K562 (cell line): Measurements from ENCODE around the gene BANP. TPM values are rescaled to one million over a fixed set of nuclear protein-coding genes. Genes with fewer than 3 reads are reported as not detected.
A peak's percentile ranks its signal among the peaks of the same experiment; 100 is the strongest.

Experiments
- ASH1L ChIP-seq: fragments of 450-650 bp; IDR thresholded peaks from 2 replicates; pipeline ENCODE4 v1.6.1; 2018; ENCODE audit warnings: borderline replicate concordance, mild to moderate bottlenecking, low read depth; ENCODE audit not compliant: partially characterized antibody
- FOXA3 ChIP-seq, 2 experiments: fragments of 450-650 bp in 1 of 2; sonication (generic) in 1 of 2; formaldehyde crosslinking; IDR thresholded peaks in 1 of 2; conservative IDR thresholded peaks in 1 of 2; 2 replicates each; pipeline versions ENCODE4 v1.4.0 to v1.8.0; 2020 to 2022; ENCODE audit warnings: mild to moderate bottlenecking in 2 of 2, missing genetic modification reagents in 1 of 2
- HDAC6 ChIP-seq: IDR thresholded peaks from 2 replicates; pipeline ENCODE4 v1.6.1; 2012; ENCODE audit warnings: low read depth, mild to moderate bottlenecking, control low read depth, inconsistent platforms, low read length, moderate library complexity
- TEAD2 ChIP-seq: fragments of 450-650 bp; IDR thresholded peaks from 2 replicates; pipeline ENCODE4 v1.6.1; 2016; ENCODE audit warnings: missing genetic modification characterization, control low read depth, missing compliant biosample characterization
- polyA plus RNA-seq, 8 experiments: library from polyadenylated mRNA; depleted of rRNA in 4 of 8; stranded (reverse) in 5 of 8; unstranded in 3 of 8; fragments of >200 nt; fragmentation: Nextera tagmentation in 2 of 8; fragmentation: Illumina TruSeq in 1 of 8; extraction: Ambion mirVana in 2 of 8; extraction: Trizol in 1 of 8; gene quantifications; 2 replicates each; pipeline versions ENCODE4 v1.2.1 to v1.2.3, GENCODE V29; 2011 to 2014; ENCODE audit warnings: inconsistent platforms in 1 of 8, missing spikeins in 1 of 8
- total RNA-seq, 7 experiments: library from RNA; depleted of rRNA in 6 of 7; stranded (reverse); fragments of >200 nt in 6 of 7; fragmentation: Illumina TruSeq in 2 of 7; extraction: Trizol in 2 of 7; gene quantifications; 2 replicates each; pipeline versions ENCODE4 v1.2.1 to v1.2.3, GENCODE V29; 2011 to 2021; ENCODE audit warnings: low replicate concordance in 1 of 7
- TF ChIP-seq, protein P1 (sequence below): fragments of 250-450 bp; sonication (Bioruptor Pico); IDR thresholded peaks from 2 replicates; pipeline ENCODE4 v1.5.0; 2021; ENCODE audit warnings: mild to moderate bottlenecking, moderate library complexity
- TF ChIP-seq, protein P2 (sequence below): sonication (generic); formaldehyde crosslinking; IDR thresholded peaks from 2 replicates; pipeline ENCODE4 v1.8.0; 2023; ENCODE audit warnings: mild to moderate bottlenecking, missing genetic modification reagents
- TF ChIP-seq, protein P3 (sequence below): fragments of 250-450 bp; sonication (Bioruptor Pico); IDR thresholded peaks from 2 replicates; pipeline ENCODE4 v1.8.0; 2022; ENCODE audit warnings: inconsistent platforms, mild to moderate bottlenecking, moderate library complexity, borderline replicate concordance
- TF ChIP-seq, protein P4 (sequence below): fragments of 250-450 bp; sonication (Bioruptor Pico); IDR thresholded peaks from 2 replicates; pipeline ENCODE4 v1.9.0; 2021; ENCODE audit warnings: mild to moderate bottlenecking, inconsistent platforms
- TF ChIP-seq, protein P5 (sequence below): sonication (generic); formaldehyde crosslinking; IDR thresholded peaks from 2 replicates; pipeline ENCODE4 v1.8.0; 2023; ENCODE audit warnings: mild to moderate bottlenecking, missing genetic modification reagents
- TF ChIP-seq, protein P6 (sequence below): fragments of 450-650 bp; IDR thresholded peaks from 2 replicates; pipeline ENCODE4 v1.6.1; 2016; ENCODE audit warnings: borderline replicate concordance

The BANP gene
- total and polyA plus RNA-seq, 9 of the 15 experiments (the other 6 are each of a cell fraction or from before 2014, with no cell fraction given), result 4.6 to 22.1 (median 15.6) TPM

DNA sequence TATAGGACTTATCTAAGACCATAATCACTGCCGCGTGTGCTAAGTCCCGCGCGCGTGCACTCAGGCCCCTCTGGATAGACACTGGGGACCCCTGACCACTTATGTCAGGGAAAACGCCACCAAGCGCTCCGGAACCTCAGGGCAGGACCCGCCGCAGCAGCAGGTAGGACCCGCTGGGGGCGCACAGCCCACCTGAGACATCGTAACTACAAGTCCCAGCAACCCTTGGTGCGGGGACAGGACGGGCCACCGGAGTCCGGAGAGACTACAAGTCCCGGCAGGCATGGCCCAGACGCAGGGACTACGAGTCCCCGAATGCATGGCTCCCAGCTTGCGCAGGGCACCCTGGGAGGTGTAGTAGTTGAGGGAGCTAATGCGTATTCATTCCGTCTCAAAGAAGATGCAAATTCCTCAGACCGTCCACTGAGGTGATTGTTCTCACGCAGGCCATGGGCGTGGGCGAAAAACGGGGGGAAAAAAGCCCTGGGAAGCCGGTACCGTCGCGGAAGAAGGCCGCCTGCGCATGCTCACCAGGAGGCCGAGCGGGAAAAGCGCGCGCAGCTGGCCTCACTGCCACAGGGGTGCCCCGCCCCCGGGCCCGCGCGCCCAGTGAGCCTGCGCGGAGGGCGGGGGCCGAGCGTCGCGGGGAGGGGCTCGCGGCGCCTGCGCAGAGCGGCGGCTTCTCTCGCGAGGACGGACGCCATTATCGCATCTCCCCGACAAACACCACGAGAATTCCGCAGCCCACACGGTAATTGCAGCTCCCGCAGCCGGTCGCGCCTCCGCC is at the start of gene BANP (continued):
- TF ChIP-seq, protein P1, sequence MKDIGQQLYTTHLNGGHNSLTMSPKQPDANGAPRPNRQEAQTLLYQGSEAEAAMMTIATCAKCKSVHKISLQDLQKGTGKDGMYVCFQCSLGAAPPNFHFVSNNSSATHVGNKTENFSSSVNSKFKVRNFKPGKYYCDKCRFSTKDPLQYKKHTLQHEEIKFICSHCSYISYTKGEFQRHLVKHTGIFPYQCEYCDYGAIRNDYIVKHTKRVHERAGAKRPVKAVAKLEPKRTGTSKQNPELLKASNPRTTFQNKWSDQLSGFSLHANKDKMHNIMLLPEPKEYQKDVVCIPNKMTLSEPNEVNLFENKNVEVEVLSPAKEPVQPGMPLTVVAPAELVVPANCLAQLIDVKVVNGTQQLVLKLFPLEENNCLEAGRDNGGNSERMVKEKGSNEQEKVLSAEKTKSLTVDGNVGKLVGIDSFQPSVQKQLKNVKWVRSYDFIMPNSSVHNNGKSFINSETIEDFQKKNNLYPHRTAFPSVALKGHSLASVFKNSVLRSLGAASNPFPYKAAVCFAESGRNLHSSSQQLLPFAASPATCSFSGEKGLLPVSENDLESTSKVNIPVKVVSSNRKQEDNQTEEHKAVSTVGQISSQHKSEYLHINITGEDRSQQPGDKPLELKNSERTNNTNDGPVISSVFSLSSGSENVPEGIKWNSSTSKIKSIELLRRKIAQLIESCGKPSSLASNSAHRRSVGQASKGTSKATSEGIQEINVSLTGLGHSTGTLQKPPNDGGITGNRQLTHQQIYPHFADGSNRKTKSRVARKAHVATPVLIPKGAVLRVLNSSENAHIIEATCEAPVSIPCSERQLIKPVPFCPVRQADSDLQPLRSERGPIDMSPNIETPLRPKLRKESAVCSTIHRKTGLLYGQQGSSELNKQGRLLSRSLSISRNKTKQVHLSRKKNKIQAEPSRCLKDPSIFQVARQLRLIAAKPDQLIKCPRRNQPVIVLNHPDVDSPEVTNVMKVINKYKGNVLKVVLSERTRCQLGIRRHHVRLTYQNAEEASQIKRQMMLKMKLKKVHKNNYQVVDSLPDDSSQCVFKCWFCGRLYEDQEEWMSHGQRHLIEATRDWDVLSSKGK (CRISPR knock-in tag), result no peak
- TF ChIP-seq ASH1L (peak; percentile 70), TEAD2 (tag) (no peak), HDAC6 (no peak), FOXA3 (CRISPR knock-in tag; conservative IDR thresholded peaks at IDR 0.05 in 1 of 2, IDR thresholded peaks at IDR 0.05 in 1 of 2) (0 out of 4 replicates have a peak, but pooled peaks of 1 of the 2 experiments have one; percentile 63)
- TF ChIP-seq, protein P2, sequence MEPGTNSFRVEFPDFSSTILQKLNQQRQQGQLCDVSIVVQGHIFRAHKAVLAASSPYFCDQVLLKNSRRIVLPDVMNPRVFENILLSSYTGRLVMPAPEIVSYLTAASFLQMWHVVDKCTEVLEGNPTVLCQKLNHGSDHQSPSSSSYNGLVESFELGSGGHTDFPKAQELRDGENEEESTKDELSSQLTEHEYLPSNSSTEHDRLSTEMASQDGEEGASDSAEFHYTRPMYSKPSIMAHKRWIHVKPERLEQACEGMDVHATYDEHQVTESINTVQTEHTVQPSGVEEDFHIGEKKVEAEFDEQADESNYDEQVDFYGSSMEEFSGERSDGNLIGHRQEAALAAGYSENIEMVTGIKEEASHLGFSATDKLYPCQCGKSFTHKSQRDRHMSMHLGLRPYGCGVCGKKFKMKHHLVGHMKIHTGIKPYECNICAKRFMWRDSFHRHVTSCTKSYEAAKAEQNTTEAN (CRISPR knock-in tag), result no peak
- TF ChIP-seq, protein P3, sequence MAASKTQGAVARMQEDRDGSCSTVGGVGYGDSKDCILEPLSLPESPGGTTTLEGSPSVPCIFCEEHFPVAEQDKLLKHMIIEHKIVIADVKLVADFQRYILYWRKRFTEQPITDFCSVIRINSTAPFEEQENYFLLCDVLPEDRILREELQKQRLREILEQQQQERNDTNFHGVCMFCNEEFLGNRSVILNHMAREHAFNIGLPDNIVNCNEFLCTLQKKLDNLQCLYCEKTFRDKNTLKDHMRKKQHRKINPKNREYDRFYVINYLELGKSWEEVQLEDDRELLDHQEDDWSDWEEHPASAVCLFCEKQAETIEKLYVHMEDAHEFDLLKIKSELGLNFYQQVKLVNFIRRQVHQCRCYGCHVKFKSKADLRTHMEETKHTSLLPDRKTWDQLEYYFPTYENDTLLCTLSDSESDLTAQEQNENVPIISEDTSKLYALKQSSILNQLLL (CRISPR knock-in tag), result no peak
- TF ChIP-seq, protein P4, sequence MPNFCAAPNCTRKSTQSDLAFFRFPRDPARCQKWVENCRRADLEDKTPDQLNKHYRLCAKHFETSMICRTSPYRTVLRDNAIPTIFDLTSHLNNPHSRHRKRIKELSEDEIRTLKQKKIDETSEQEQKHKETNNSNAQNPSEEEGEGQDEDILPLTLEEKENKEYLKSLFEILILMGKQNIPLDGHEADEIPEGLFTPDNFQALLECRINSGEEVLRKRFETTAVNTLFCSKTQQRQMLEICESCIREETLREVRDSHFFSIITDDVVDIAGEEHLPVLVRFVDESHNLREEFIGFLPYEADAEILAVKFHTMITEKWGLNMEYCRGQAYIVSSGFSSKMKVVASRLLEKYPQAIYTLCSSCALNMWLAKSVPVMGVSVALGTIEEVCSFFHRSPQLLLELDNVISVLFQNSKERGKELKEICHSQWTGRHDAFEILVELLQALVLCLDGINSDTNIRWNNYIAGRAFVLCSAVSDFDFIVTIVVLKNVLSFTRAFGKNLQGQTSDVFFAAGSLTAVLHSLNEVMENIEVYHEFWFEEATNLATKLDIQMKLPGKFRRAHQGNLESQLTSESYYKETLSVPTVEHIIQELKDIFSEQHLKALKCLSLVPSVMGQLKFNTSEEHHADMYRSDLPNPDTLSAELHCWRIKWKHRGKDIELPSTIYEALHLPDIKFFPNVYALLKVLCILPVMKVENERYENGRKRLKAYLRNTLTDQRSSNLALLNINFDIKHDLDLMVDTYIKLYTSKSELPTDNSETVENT, result no peak
- TF ChIP-seq, protein P5, sequence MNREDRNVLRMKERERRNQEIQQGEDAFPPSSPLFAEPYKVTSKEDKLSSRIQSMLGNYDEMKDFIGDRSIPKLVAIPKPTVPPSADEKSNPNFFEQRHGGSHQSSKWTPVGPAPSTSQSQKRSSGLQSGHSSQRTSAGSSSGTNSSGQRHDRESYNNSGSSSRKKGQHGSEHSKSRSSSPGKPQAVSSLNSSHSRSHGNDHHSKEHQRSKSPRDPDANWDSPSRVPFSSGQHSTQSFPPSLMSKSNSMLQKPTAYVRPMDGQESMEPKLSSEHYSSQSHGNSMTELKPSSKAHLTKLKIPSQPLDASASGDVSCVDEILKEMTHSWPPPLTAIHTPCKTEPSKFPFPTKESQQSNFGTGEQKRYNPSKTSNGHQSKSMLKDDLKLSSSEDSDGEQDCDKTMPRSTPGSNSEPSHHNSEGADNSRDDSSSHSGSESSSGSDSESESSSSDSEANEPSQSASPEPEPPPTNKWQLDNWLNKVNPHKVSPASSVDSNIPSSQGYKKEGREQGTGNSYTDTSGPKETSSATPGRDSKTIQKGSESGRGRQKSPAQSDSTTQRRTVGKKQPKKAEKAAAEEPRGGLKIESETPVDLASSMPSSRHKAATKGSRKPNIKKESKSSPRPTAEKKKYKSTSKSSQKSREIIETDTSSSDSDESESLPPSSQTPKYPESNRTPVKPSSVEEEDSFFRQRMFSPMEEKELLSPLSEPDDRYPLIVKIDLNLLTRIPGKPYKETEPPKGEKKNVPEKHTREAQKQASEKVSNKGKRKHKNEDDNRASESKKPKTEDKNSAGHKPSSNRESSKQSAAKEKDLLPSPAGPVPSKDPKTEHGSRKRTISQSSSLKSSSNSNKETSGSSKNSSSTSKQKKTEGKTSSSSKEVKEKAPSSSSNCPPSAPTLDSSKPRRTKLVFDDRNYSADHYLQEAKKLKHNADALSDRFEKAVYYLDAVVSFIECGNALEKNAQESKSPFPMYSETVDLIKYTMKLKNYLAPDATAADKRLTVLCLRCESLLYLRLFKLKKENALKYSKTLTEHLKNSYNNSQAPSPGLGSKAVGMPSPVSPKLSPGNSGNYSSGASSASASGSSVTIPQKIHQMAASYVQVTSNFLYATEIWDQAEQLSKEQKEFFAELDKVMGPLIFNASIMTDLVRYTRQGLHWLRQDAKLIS, result no peak
- TF ChIP-seq, protein P6, sequence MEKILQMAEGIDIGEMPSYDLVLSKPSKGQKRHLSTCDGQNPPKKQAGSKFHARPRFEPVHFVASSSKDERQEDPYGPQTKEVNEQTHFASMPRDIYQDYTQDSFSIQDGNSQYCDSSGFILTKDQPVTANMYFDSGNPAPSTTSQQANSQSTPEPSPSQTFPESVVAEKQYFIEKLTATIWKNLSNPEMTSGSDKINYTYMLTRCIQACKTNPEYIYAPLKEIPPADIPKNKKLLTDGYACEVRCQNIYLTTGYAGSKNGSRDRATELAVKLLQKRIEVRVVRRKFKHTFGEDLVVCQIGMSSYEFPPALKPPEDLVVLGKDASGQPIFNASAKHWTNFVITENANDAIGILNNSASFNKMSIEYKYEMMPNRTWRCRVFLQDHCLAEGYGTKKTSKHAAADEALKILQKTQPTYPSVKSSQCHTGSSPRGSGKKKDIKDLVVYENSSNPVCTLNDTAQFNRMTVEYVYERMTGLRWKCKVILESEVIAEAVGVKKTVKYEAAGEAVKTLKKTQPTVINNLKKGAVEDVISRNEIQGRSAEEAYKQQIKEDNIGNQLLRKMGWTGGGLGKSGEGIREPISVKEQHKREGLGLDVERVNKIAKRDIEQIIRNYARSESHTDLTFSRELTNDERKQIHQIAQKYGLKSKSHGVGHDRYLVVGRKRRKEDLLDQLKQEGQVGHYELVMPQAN, result no peak
